ENCODE data around the gene RAB3GAP1.

RAB3GAP1 gene

DNA sequence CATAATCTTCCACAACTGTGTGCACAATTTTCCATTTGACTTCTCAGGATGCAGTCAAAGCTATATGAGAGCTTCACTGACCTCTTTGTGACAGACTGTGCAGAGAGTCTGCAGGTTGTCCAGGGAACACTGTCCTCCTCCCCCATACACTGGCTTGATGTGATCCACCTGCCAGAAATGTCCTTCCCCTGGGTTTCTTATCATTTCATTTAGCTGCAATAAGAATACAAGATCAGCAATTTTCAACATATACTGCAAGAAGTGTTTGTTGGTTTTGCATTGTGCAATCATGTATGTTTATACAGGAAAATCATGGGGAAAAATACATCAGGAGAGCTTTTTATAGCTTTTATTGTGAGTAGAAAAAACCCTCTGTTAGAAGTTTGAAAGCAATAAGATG lies 150.7 kb downstream of the RAB3GAP1 start:
- Histone ChIP-seq H3K4me3 (ENCODE audit: low read length) (no peak overlapping the region), H3K9me3 (replicated peaks; ENCODE audit: insufficient read depth, low read length) (no peaks in the 10 kb centered on the region), H3K27me3 (replicated peaks; ENCODE audit: insufficient read depth, low read length) (no peaks in the 10 kb centered on the region), H4K20me1 (ENCODE audit: insufficient read depth, low read length) (no peaks in the 10 kb centered on the region), H3K4me1 (ENCODE audit: low read length) (no peaks in the 10 kb centered on the region), H3K9me2 (replicated peaks; ENCODE audit: insufficient read depth, low read length) (no peaks in the 10 kb centered on the region), H3K79me2 (ENCODE audit: low read length) (no peaks in the 10 kb centered on the region), H3K4me2 (ENCODE audit: low read depth, low read length) (no peak overlapping the region), H3K27ac (ENCODE audit: low read length) (no peak overlapping the region), H2AFZ (ENCODE audit: low read length) (no peak overlapping the region), H3K9ac (ENCODE audit: low read length) (no peak overlapping the region), H3F3A (ENCODE audit: insufficient read depth, low read length) (no peaks in the 10 kb centered on the region), H3K36me3 (replicated peaks; ENCODE audit: insufficient read depth, low read length) (no peaks in the 10 kb centered on the region)
- TF ChIP-seq, protein P1, sequence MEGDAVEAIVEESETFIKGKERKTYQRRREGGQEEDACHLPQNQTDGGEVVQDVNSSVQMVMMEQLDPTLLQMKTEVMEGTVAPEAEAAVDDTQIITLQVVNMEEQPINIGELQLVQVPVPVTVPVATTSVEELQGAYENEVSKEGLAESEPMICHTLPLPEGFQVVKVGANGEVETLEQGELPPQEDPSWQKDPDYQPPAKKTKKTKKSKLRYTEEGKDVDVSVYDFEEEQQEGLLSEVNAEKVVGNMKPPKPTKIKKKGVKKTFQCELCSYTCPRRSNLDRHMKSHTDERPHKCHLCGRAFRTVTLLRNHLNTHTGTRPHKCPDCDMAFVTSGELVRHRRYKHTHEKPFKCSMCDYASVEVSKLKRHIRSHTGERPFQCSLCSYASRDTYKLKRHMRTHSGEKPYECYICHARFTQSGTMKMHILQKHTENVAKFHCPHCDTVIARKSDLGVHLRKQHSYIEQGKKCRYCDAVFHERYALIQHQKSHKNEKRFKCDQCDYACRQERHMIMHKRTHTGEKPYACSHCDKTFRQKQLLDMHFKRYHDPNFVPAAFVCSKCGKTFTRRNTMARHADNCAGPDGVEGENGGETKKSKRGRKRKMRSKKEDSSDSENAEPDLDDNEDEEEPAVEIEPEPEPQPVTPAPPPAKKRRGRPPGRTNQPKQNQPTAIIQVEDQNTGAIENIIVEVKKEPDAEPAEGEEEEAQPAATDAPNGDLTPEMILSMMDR (IDR thresholded peaks at IDR 0.05; ENCODE audit: low read length): no peak
- TF ChIP-seq EZH2phosphoT487 (IDR thresholded peaks at IDR 0.05; ENCODE audit: low read length): no peak
- TF ChIP-seq EZH2 (optimal IDR thresholded peaks at IDR 0.05; ENCODE audit: low read depth, low read length): no peak
- no peak for DNase-seq

GRCh38 chr2:135203944-135204343 lies 151.9 kb downstream of the RAB3GAP1 start:
- no peak for DNase-seq
- Histone ChIP-seq H3K4me3 (ENCODE audit: low read length) (no peak overlapping the region), H2AFZ (ENCODE audit: low read length) (no peak overlapping the region), H3K4me2 (ENCODE audit: low read depth, low read length) (no peak overlapping the region), H3K79me2 (ENCODE audit: low read length) (no peaks in the 10 kb centered on the region), H3K9me2 (replicated peaks; ENCODE audit: insufficient read depth, low read length) (no peaks in the 10 kb centered on the region), H3F3A (ENCODE audit: insufficient read depth, low read length) (no peaks in the 10 kb centered on the region), H3K4me1 (ENCODE audit: low read length) (no peaks in the 10 kb centered on the region), H4K20me1 (ENCODE audit: insufficient read depth, low read length) (no peaks in the 10 kb centered on the region), H3K9me3 (replicated peaks; ENCODE audit: insufficient read depth, low read length) (no peaks in the 10 kb centered on the region), H3K27me3 (replicated peaks; ENCODE audit: insufficient read depth, low read length) (no peaks in the 10 kb centered on the region), H3K27ac (ENCODE audit: low read length) (no peak overlapping the region), H3K36me3 (replicated peaks; ENCODE audit: insufficient read depth, low read length) (no peaks in the 10 kb centered on the region), H3K9ac (ENCODE audit: low read length) (no peak overlapping the region)
- no peak for TF ChIP-seq EZH2phosphoT487 (IDR thresholded peaks at IDR 0.05; ENCODE audit: low read length)
- TF ChIP-seq, protein P1 (IDR thresholded peaks at IDR 0.05; ENCODE audit: low read length): no peak
- TF ChIP-seq EZH2 (optimal IDR thresholded peaks at IDR 0.05; ENCODE audit: low read depth, low read length): no peak

- Histone ChIP-seq H3F3A (ENCODE audit: insufficient read depth, low read length) (no peaks in the 10 kb centered on the region), H3K36me3 (replicated peaks; ENCODE audit: insufficient read depth, low read length) (no peaks in the 10 kb centered on the region), H3K4me3 (ENCODE audit: low read length) (no peak overlapping the region), H4K20me1 (ENCODE audit: insufficient read depth, low read length) (no peaks in the 10 kb centered on the region), H3K4me1 (ENCODE audit: low read length) (no peaks in the 10 kb centered on the region), H3K9me3 (replicated peaks; ENCODE audit: insufficient read depth, low read length) (no peaks in the 10 kb centered on the region), H2AFZ (ENCODE audit: low read length) (no peak overlapping the region), H3K27me3 (replicated peaks; ENCODE audit: insufficient read depth, low read length) (no peaks in the 10 kb centered on the region), H3K9me2 (replicated peaks; ENCODE audit: insufficient read depth, low read length) (no peaks in the 10 kb centered on the region), H3K79me2 (ENCODE audit: low read length) (no peaks in the 10 kb centered on the region), H3K9ac (ENCODE audit: low read length) (no peak overlapping the region), H3K4me2 (ENCODE audit: low read depth, low read length) (no peak overlapping the region), H3K27ac (ENCODE audit: low read length) (no peak overlapping the region)
- TF ChIP-seq, protein P1 (IDR thresholded peaks at IDR 0.05; ENCODE audit: low read length): no peak
- TF ChIP-seq EZH2phosphoT487 (IDR thresholded peaks at IDR 0.05; ENCODE audit: low read length): no peak
- TF ChIP-seq EZH2 (optimal IDR thresholded peaks at IDR 0.05; ENCODE audit: low read depth, low read length): no peak
- no peak for DNase-seq
Measured at GRCh38 chr2:135208016-135208415, 155.9 kb downstream of the RAB3GAP1 start.
